OCI-LY1 (cell line): ENCODE data around the gene MAP3K6.

Source experiments
- EZH2 ChIP-seq: fragments of 200-600 bp; sonication (generic), shearing (Covaris generic); IDR thresholded peaks from 2 replicates; pipeline ENCODE4 v1.8.0; 2017; ENCODE audit warnings: borderline replicate concordance, mixed run types, mild to moderate bottlenecking, antibody characterized with exemption, low read length, moderate library complexity, mixed read lengths
- TF ChIP-seq, protein P1 (sequence below): fragments of 200-600 bp; sonication (generic), shearing (Covaris generic); IDR thresholded peaks from 2 replicates; pipeline ENCODE4 v1.5.1; 2017; ENCODE audit warnings: mild to moderate bottlenecking, antibody characterized with exemption, low read length, moderate library complexity, mixed read lengths

DNA sequence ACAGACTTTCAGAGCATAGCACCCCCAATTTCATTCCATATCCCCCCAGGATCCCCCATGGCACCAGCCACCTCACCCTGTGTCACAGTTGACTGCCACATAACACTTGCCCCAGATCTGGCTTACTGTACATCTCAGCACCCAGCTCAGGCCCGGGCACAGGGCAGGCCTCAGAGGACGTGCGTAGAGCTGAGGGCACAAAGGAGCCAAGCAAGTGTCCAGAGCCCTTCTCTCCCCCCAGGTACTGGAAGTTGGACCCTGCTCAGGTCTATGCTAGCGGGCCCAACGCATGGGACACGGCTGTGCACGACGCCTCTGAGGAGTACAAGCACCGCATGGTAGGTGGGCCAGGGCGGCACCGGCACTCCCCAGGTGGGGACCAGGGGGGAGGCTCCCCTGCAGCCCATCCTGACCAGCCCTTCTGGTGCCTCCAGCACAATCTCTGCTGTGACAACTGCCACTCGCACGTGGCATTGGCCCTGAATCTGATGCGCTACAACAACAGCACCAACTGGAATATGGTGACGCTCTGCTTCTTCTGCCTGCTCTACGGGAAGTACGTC lies 33.0 kb downstream of the MAP3K6 start:
- TF ChIP-seq, protein P1, sequence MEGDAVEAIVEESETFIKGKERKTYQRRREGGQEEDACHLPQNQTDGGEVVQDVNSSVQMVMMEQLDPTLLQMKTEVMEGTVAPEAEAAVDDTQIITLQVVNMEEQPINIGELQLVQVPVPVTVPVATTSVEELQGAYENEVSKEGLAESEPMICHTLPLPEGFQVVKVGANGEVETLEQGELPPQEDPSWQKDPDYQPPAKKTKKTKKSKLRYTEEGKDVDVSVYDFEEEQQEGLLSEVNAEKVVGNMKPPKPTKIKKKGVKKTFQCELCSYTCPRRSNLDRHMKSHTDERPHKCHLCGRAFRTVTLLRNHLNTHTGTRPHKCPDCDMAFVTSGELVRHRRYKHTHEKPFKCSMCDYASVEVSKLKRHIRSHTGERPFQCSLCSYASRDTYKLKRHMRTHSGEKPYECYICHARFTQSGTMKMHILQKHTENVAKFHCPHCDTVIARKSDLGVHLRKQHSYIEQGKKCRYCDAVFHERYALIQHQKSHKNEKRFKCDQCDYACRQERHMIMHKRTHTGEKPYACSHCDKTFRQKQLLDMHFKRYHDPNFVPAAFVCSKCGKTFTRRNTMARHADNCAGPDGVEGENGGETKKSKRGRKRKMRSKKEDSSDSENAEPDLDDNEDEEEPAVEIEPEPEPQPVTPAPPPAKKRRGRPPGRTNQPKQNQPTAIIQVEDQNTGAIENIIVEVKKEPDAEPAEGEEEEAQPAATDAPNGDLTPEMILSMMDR = no peak
- no peak for TF ChIP-seq EZH2
